Measurements from ENCODE around the gene GRB10. TPM values are rescaled to one million over a fixed set of nuclear protein-coding genes. Genes with fewer than 3 reads are reported as not detected.

GRB10 gene
- total RNA-seq, 1 donor from 2014 or later = 58.6 TPM

- no peaks in the 10 kb centered on the region for H3K9me3 ChIP-seq
- H3K36me3 ChIP-seq = no peaks in the 10 kb centered on the region
- intact Hi-C loops (cut with DNase I) = no loop called here
- H3K4me1 ChIP-seq = peaks cover 46% of the 10 kb centered on the region
- ATAC-seq (no peak), DNase-seq (no peak)
- no peak overlapping the region for H3K4me3 ChIP-seq
- H3K27me3 ChIP-seq = no peaks in the 10 kb centered on the region
- TF ChIP-seq, protein P1, sequence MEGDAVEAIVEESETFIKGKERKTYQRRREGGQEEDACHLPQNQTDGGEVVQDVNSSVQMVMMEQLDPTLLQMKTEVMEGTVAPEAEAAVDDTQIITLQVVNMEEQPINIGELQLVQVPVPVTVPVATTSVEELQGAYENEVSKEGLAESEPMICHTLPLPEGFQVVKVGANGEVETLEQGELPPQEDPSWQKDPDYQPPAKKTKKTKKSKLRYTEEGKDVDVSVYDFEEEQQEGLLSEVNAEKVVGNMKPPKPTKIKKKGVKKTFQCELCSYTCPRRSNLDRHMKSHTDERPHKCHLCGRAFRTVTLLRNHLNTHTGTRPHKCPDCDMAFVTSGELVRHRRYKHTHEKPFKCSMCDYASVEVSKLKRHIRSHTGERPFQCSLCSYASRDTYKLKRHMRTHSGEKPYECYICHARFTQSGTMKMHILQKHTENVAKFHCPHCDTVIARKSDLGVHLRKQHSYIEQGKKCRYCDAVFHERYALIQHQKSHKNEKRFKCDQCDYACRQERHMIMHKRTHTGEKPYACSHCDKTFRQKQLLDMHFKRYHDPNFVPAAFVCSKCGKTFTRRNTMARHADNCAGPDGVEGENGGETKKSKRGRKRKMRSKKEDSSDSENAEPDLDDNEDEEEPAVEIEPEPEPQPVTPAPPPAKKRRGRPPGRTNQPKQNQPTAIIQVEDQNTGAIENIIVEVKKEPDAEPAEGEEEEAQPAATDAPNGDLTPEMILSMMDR (IDR thresholded peaks at IDR 0.05) = no peak
- H3K27ac ChIP-seq = no peak overlapping the region
Measured at GRCh38 chr7:50725774-50726173, 56.9 kb downstream of the GRB10 start.

DNA sequence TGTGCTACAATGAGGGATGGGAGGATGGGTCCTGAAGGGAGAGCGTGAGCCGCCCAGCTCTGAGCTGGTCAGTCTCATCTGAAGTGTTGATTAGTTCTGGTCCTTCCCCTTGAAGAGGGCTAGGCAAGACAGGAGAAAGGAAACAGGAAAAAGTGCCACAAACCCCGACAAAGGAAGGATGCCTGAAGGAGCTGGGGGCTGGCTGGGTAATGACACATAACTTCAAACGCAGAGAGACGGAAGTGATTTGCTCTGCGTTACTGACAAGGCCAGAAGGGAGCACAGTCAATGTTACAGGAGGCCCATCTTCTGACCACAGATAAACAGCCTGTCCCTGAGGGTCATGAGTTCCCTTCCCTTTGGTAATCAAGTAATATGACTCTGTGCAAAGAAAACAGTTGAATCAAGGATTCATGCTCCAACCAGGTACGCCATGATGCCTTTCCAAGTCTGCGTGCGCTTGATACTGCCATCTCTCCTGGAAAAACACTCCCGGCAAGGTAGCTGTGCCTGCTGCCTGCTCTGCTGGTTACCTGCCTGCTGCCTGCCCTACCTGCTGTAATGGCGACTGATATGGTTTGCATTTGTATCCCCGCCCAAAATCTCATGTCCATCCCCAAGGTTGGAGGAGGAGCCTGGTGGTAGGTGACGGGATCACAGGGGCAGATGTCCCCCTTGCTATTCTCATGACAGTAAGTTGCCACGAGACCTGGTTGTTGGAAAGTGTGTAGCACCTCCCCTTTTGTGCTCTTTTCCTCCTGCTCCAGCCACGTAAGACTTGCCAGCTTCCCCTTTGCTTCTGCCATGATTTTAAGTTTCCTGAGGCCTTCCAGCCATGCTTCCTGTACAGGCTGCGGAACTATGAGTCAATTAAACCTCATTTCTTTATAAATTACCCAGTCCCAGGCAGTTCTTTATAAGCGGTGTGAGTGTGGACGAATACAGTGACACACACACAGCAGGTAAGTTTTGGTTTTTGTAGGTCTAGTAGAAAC is 57.9 kb downstream of the GRB10 start:
- H3K4me1 ChIP-seq = peaks cover 41% of the 10 kb centered on the region
- intact Hi-C loops (cut with DNase I) = no loop called here

DNA sequence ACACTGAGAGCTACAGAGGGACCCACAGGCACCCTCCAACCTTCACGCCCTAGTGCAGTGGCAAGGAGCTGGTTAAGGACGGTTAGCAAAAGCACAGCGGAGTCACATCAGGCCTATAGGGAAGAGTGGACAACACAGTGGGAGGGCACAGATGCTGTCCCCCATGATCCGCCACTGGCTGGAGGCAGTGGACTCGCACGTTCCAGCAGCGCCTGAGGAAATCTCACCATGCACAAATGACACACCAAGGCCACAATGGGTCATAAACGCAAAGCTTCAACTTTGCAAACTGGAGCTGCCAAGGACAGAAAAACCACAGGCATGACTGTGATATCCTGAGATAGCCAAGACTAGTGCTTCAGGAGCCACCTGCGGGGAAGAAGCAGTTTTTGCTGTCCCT is 58.8 kb downstream of the GRB10 start:
- ATAC-seq (no peak), DNase-seq (no peak)
- Histone ChIP-seq H3K9me3 (no peaks in the 10 kb centered on the region), H3K4me1 (peaks cover 43% of the 10 kb centered on the region), H3K4me3 (no peak overlapping the region), H3K36me3 (no peaks in the 10 kb centered on the region), H3K27ac (no peak overlapping the region), H3K27me3 (no peaks in the 10 kb centered on the region)
- TF ChIP-seq, protein P1 (IDR thresholded peaks at IDR 0.05) = no peak
- intact Hi-C loops (cut with DNase I) = no loop called here

More for the DNA sequence above, 57.9 kb downstream of the GRB10 start:
- TF ChIP-seq, protein P1 (IDR thresholded peaks at IDR 0.05) = no peak
- Histone ChIP-seq H3K27ac (no peak overlapping the region), H3K4me3 (no peak overlapping the region), H3K27me3 (no peaks in the 10 kb centered on the region), H3K36me3 (no peaks in the 10 kb centered on the region), H3K9me3 (no peaks in the 10 kb centered on the region)
- no peak for DNase-seq
- peak; percentile 25 for ATAC-seq

- TF ChIP-seq, protein P1 (IDR thresholded peaks at IDR 0.05) = no peak
- no peaks in the 10 kb centered on the region for H3K9me3 ChIP-seq
- no peaks in the 10 kb centered on the region for H3K36me3 ChIP-seq
- intact Hi-C loops (cut with DNase I) = no loop called here
- no peak overlapping the region for H3K4me3 ChIP-seq
- no peak overlapping the region for H3K27ac ChIP-seq
- H3K4me1 ChIP-seq = peaks cover 46% of the 10 kb centered on the region
- ATAC-seq (peak; percentile 26), DNase-seq (no peak)
- no peaks in the 10 kb centered on the region for H3K27me3 ChIP-seq
Measured at GRCh38 chr7:50723173-50723572, 59.5 kb downstream of the GRB10 start.

DNA sequence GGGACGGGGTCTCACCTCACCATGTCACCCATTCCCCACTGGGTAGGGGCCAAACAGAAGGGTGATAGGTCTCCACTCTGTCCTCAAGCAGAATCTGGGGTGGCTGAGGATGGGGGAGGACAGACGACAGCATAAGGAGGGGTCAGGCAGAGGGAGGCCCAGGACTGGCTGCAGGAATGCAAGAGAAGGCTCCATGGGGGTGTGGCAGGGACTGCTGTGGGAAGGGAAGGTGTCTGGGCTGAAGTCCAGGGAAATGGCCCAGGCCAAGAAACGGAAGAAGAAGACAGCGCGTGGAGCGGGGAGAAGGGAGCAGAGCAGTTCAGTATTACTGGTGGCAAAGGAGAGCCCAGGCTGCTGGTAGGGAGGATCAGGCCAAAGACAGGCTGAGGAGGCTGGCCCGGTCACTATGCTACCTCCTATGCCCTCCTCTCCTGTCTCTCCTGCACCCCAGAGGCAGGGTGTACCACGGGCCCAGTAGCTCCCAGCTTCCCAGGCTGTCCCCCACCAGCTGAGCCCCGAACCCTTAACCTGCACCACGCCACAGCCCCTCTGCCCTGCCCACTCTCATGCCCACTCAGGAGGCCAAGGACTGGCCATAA is 60.9 kb downstream of the GRB10 start:
- Histone ChIP-seq H3K9me3 (no peaks in the 10 kb centered on the region), H3K27ac (no peak overlapping the region), H3K4me3 (no peak overlapping the region), H3K4me1 (peaks cover 50% of the 10 kb centered on the region), H3K36me3 (no peaks in the 10 kb centered on the region), H3K27me3 (no peaks in the 10 kb centered on the region)
- TF ChIP-seq, protein P1 (IDR thresholded peaks at IDR 0.05) = no peak
- peak; percentile 59 for ATAC-seq
- DNase-seq = no peak
- intact Hi-C loops (cut with DNase I) = no loop called here

Data from upper lobe of right lung (tissue), 1 donor.